NT2/D1 (cell line): Measurements from ENCODE around the gene CRTC2.

Experiments used
- SUZ12 ChIP-seq: IDR thresholded peaks from 2 replicates; pipeline ENCODE4 v1.6.1; 2011; ENCODE audit not compliant: insufficient read length, insufficient read depth; ENCODE audit errors: extremely low read depth
- ZNF274 ChIP-seq: IDR thresholded peaks from 2 replicates; pipeline ENCODE4 v1.6.1; 2011; ENCODE audit warnings: mild to moderate bottlenecking, low read depth, low read length

GRCh38 chr1:153995202-153995601 lies 36.8 kb upstream of the CRTC2 start:
- TF ChIP-seq ZNF274, result no peak
- no peak for TF ChIP-seq SUZ12
